Testis (tissue), 3 donors: Measurements from ENCODE around the gene DDRGK1. TPM values are rescaled to one million over a fixed set of nuclear protein-coding genes. Genes with fewer than 3 reads are reported as not detected.
A peak's percentile ranks its signal among the peaks of the same experiment; 100 is the strongest.

Experiments
- DNase-seq: peaks from one replicate; pipeline ENCODE4 v3.0.0-alpha.2; 2019
- H3K27ac ChIP-seq, 2 donors: fragments of 200-600 bp; sonication (generic); one replicate each; pipeline ENCODE4 v1.5.1; 2019
- H3K27me3 ChIP-seq: fragments of 200-600 bp; sonication (generic); one replicate; pipeline ENCODE4 v1.5.1; 2019
- H3K36me3 ChIP-seq: fragments of 200-600 bp; sonication (generic); one replicate; pipeline ENCODE4 v1.5.1; 2017; ENCODE audit warnings: low read depth; ENCODE audit errors: missing control alignments
- H3K4me1 ChIP-seq: fragments of 200-600 bp; sonication (generic); one replicate; pipeline ENCODE4 v1.5.1; 2019
- H3K4me3 ChIP-seq, 2 donors: fragments of 200-600 bp; sonication (generic); one replicate each; pipeline ENCODE4 v1.5.1; 2017 to 2019
- H3K9me3 ChIP-seq: fragments of 200-600 bp; sonication (generic); one replicate; pipeline ENCODE4 v1.5.1; 2017
- CTCF ChIP-seq, 3 experiments: fragments of 450-650 bp in 2 of 3; fragments of 200-600 bp in 1 of 3; sonication (generic) in 1 of 3; IDR thresholded peaks; one replicate each; pipeline ENCODE4 v1.5.1; 2016 to 2019; ENCODE audit warnings: antibody characterized with exemption in 3 of 3, mild to moderate bottlenecking in 2 of 3, moderate library complexity in 1 of 3
- POLR2A ChIP-seq: fragments of 450-650 bp; IDR thresholded peaks from one replicate; pipeline ENCODE4 v1.6.1; 2017; ENCODE audit warnings: antibody characterized with exemption, mild to moderate bottlenecking, moderate library complexity
- WGBS, 2 donors: methylation state at CpG; one replicate each; pipeline ENCODE4 v1.1.5; 2018; 5-methylcytosine and 5-hydroxymethylcytosine counted together
- intact Hi-C: fragments of 100-400 bp; cut with DNase I; formaldehyde crosslinking; loops from one replicate; pipeline ENCODE4 v1.15.1; 2023; ENCODE audit warnings: low total_unique reads
- polyA plus RNA-seq: library from polyadenylated mRNA; stranded (reverse); fragments of 350-450 nt; fragmentation: Illumina TruSeq; extraction: RNeasy Lipid Tissue Mini Kit (QIAGEN cat#74804); gene quantifications from one replicate; pipeline ENCODE4 v1.2.3, GENCODE V29; 2014; ENCODE audit warnings: low read depth, low replicate concordance; ENCODE audit not compliant: insufficient read depth
- total RNA-seq, 2 donors: library from RNA; depleted of rRNA; stranded (reverse); fragments of >200 nt; gene quantifications; one replicate each; pipeline ENCODE4 v1.2.3, GENCODE V29; 2016

DDRGK1 gene
- total and polyA plus RNA-seq, 3 donors from 2014 or later = 57.2 to 93.8 (median 78.9) TPM

GRCh38 chr20:3248167-3248992 lies 43.9 kb upstream of the DDRGK1 start:
- Histone ChIP-seq H3K27me3 (no peaks in the 10 kb centered on the region), H3K4me1 (peaks cover 19% of the 10 kb centered on the region), H3K36me3 (no peaks in the 10 kb centered on the region), H3K4me3 (peak overlapping the region in 1 of 2 donors; percentile 15), H3K9me3 (no peaks in the 10 kb centered on the region), H3K27ac (no peak overlapping the region)
- WGBS, 2 donors = 20 to 38% methylated on average over 14 to 53 of the region's 53 CpGs
- TF ChIP-seq POLR2A = no peak
- TF ChIP-seq CTCF (IDR thresholded peaks at IDR 0.05) = no peak
- DNase-seq = no peak
- intact Hi-C loops = no loop called here

- Histone ChIP-seq H3K27ac (no peak overlapping the region), H3K4me3 (no peak overlapping the region), H3K4me1 (peaks cover 19% of the 10 kb centered on the region), H3K9me3 (no peaks in the 10 kb centered on the region), H3K36me3 (no peaks in the 10 kb centered on the region), H3K27me3 (no peaks in the 10 kb centered on the region)
- WGBS, 2 donors = 43 to 46% methylated on average over 3 to 4 of the region's 4 CpGs
- intact Hi-C loops = no loop called here
- TF ChIP-seq CTCF (IDR thresholded peaks at IDR 0.05) (no peak), POLR2A (no peak)
- no peak for DNase-seq
Measured at GRCh38 chr20:3247638-3248037, 43.2 kb upstream of the DDRGK1 start.

- H3K9me3 ChIP-seq = no peaks in the 10 kb centered on the region
- H3K4me1 ChIP-seq = peaks cover 19% of the 10 kb centered on the region
- TF ChIP-seq CTCF (IDR thresholded peaks at IDR 0.05) (no peak), POLR2A (no peak)
- intact Hi-C loops = no loop called here
- H3K27me3 ChIP-seq = no peaks in the 10 kb centered on the region
- no peak overlapping the region for H3K4me3 ChIP-seq
- no peak overlapping the region for H3K27ac ChIP-seq
- WGBS, 2 donors = 92 to 100% methylated on average over 1 of the region's 1 CpG
- DNase-seq = no peak
- H3K36me3 ChIP-seq = no peaks in the 10 kb centered on the region
Measured at GRCh38 chr20:3246682-3247081, 42.2 kb upstream of the DDRGK1 start.

GRCh38 chr20:3245711-3246110 lies 41.2 kb upstream of the DDRGK1 start:
- TF ChIP-seq POLR2A = no peak
- TF ChIP-seq CTCF (IDR thresholded peaks at IDR 0.05) = no peak
- Histone ChIP-seq H3K4me3 (no peak overlapping the region), H3K9me3 (no peaks in the 10 kb centered on the region), H3K4me1 (peaks cover 19% of the 10 kb centered on the region), H3K27ac (no peak overlapping the region), H3K27me3 (no peaks in the 10 kb centered on the region), H3K36me3 (no peaks in the 10 kb centered on the region)
- DNase-seq = no peak
- intact Hi-C loops = no loop called here
- WGBS, 2 donors = 68 to 73% methylated on average over 4 of the region's 4 CpGs

- H3K4me3 ChIP-seq = no peak overlapping the region
- no peak for TF ChIP-seq CTCF (IDR thresholded peaks at IDR 0.05)
- H3K36me3 ChIP-seq = no peaks in the 10 kb centered on the region
- DNase-seq = no peak
- intact Hi-C loops = no loop called here
- H3K9me3 ChIP-seq = no peaks in the 10 kb centered on the region
- 62 to 84% methylated on average over 2 of the region's 2 CpGs for WGBS, 2 donors
- no peak overlapping the region for H3K27ac ChIP-seq
- H3K4me1 ChIP-seq = peaks cover 18% of the 10 kb centered on the region
- H3K27me3 ChIP-seq = no peaks in the 10 kb centered on the region
Measured at GRCh38 chr20:3245156-3245555, 40.7 kb upstream of the DDRGK1 start.
